Ovary (tissue), 3 donors: ENCODE measurements around the gene MRPL38.

Experiments
- CTCF ChIP-seq, 3 donors: fragments of 450-650 bp in 2 of 3; fragments of 200-600 bp in 1 of 3; IDR thresholded peaks; one replicate each; pipeline versions ENCODE4 v1.5.1 to v1.8.0; 2016 to 2022; ENCODE audit warnings: antibody characterized with exemption in 3 of 3, mild to moderate bottlenecking in 1 of 3
- EP300 ChIP-seq: sonication (generic); formaldehyde crosslinking; IDR thresholded peaks from one replicate; pipeline ENCODE4 v1.6.1; 2017; ENCODE audit warnings: antibody characterized with exemption
- POLR2A ChIP-seq: fragments of 450-650 bp; IDR thresholded peaks from one replicate; pipeline ENCODE4 v1.6.1; 2017; ENCODE audit warnings: antibody characterized with exemption, mild to moderate bottlenecking, moderate library complexity
- donor health status: DM: no; HTN: no; CAD: no.

GRCh38 chr17:75898065-75898464 is 6.6 kb downstream of the MRPL38 start:
- TF ChIP-seq CTCF (IDR thresholded peaks at IDR 0.05): no peak
- no peak for TF ChIP-seq POLR2A
- TF ChIP-seq EP300: no peak
